COLO668 (cell line): ENCODE data around the gene GLOD5.

Experiments
- DNase-seq: peaks from one replicate; lab custom pipeline; 2025; ENCODE audit not compliant: unreplicated experiment; lab: John Stamatoyannopoulos, UW

The GLOD5 gene

GRCh38 chrX:48761674-48762471 lies at the start of gene GLOD5:
TSS of gene GLOD5 (plus strand) at chrX:48761747. CDS start at chrX:48761791, 44 bp downstream.
- DNase-seq, result peak; percentile 55

GRCh38 chrX:48711929-48712505 lies 49.5 kb upstream of the GLOD5 start:
- no peak for DNase-seq

GRCh38 chrX:48713847-48714246 lies 47.7 kb upstream of the GLOD5 start:
- DNase-seq, result no peak

GRCh38 chrX:48714573-48714972 lies 47.0 kb upstream of the GLOD5 start:
- no peak for DNase-seq

- DNase-seq, result no peak
These were observed 46.5 kb upstream of the GLOD5 start for GRCh38 chrX:48715072-48715471.

- no peak for DNase-seq
These were observed 45.6 kb upstream of the GLOD5 start for GRCh38 chrX:48715876-48716502.

- no peak for DNase-seq
These were observed 41.6 kb upstream of the GLOD5 start for GRCh38 chrX:48719958-48720357.

GRCh38 chrX:48720577-48721250 lies 40.8 kb upstream of the GLOD5 start:
- DNase-seq, result no peak

- DNase-seq, result no peak
These were observed 39.6 kb upstream of the GLOD5 start for GRCh38 chrX:48721916-48722315.

- no peak for DNase-seq
These were observed 35.0 kb upstream of the GLOD5 start for GRCh38 chrX:48726596-48726995.

- DNase-seq, result no peak
These were observed 32.9 kb upstream of the GLOD5 start for GRCh38 chrX:48728653-48729052.

- DNase-seq, result no peak
These were observed 25.2 kb upstream of the GLOD5 start for GRCh38 chrX:48736303-48736702.

- no peak for DNase-seq
These were observed 24.7 kb upstream of the GLOD5 start for GRCh38 chrX:48736878-48737212.

- DNase-seq, result peak; percentile 93
These were observed 24.2 kb upstream of the GLOD5 start for GRCh38 chrX:48737213-48737938.

GRCh38 chrX:48737940-48738339 lies 23.6 kb upstream of the GLOD5 start:
- DNase-seq, result no peak

GRCh38 chrX:48741834-48742233 lies 19.7 kb upstream of the GLOD5 start:
- no peak for DNase-seq

- DNase-seq, result no peak
These were observed 16.3 kb upstream of the GLOD5 start for GRCh38 chrX:48745222-48745621.

- no peak for DNase-seq
These were observed 14.0 kb upstream of the GLOD5 start for GRCh38 chrX:48747415-48748016.

- DNase-seq, result no peak
These were observed 12.4 kb upstream of the GLOD5 start for GRCh38 chrX:48749182-48749581.

- no peak for DNase-seq
These were observed 10.2 kb upstream of the GLOD5 start for GRCh38 chrX:48751343-48751742.

- no peak for DNase-seq
These were observed 9.0 kb upstream of the GLOD5 start for GRCh38 chrX:48752498-48752897.
